Measurements from ENCODE around the gene CEP85L. TPM values are rescaled to one million over a fixed set of nuclear protein-coding genes. Genes with fewer than 3 reads are reported as not detected.

The CEP85L gene
- 14.6 and 21.8 TPM in 2 replicates for total RNA-seq

- Mint-ChIP-seq H3K4me3 (peak within 1 kb of the TSS; percentile 98), H3K4me1 (peaks cover 22% of the 10 kb centered on the region), H3K27me3 (no peaks in the 10 kb centered on the region), H3K27ac (peak within 1 kb of the TSS; percentile 93), H3K9me3 (no peaks in the 10 kb centered on the region), H3K36me3 (ENCODE audit: low read depth) (peaks cover 3% of the 10 kb centered on the region)
- ChIA-PET POLR2A (interaction anchor here (0.5 to 1.8 kb wide), 16 partner anchors 8 to 1050 kb away, joined by 3 to 46 read pairs (median 4); partner anchors contain the start of genes GOPC and MCM9), CTCF (interaction anchor here (0.9 to 1.1 kb wide), 3 partner anchors 58 to 86 kb away, joined by 3 read pairs; no protein-coding TSS in a partner anchor)
- peak; percentile 85 for DNase-seq
- peak; percentile 91 for ATAC-seq (ENCODE audit: low read depth)
- TF ChIP-seq, protein P1, sequence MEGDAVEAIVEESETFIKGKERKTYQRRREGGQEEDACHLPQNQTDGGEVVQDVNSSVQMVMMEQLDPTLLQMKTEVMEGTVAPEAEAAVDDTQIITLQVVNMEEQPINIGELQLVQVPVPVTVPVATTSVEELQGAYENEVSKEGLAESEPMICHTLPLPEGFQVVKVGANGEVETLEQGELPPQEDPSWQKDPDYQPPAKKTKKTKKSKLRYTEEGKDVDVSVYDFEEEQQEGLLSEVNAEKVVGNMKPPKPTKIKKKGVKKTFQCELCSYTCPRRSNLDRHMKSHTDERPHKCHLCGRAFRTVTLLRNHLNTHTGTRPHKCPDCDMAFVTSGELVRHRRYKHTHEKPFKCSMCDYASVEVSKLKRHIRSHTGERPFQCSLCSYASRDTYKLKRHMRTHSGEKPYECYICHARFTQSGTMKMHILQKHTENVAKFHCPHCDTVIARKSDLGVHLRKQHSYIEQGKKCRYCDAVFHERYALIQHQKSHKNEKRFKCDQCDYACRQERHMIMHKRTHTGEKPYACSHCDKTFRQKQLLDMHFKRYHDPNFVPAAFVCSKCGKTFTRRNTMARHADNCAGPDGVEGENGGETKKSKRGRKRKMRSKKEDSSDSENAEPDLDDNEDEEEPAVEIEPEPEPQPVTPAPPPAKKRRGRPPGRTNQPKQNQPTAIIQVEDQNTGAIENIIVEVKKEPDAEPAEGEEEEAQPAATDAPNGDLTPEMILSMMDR (IDR thresholded peaks at IDR 0.05), result no peak
- intact Hi-C loops (cut with micrococcal nuclease), result loop anchor here (1.0 to 5.0 kb wide), 9 partner anchors 9 to 1049 kb away; partner anchors contain the start of genes ASF1A, GOPC, MAN1A1 and MCM9
Observed at GRCh38 chr6:118651282-118652050, at the start of gene CEP85L. Gene CEP85L, minus strand, starts transcription at chr6:118651591. Its CDS starts 322 bp downstream, at chr6:118651269.

GRCh38 chr6:118700531-118700930 lies 49.1 kb upstream of the CEP85L start:
- Mint-ChIP-seq H3K36me3 (ENCODE audit: low read depth) (peaks cover 29% of the 10 kb centered on the region), H3K4me1 (peaks cover 65% of the 10 kb centered on the region), H3K9me3 (no peaks in the 10 kb centered on the region), H3K27ac (peak overlapping the region; percentile 56), H3K4me3 (no peak overlapping the region), H3K27me3 (no peaks in the 10 kb centered on the region)
- DNase-seq (no peak), ATAC-seq (ENCODE audit: low read depth) (no peak)
- intact Hi-C loops (cut with micrococcal nuclease), result no loop called here
- ChIA-PET POLR2A (no interaction called here), CTCF (interaction anchor here (0.6 kb wide), 1 partner anchor 76 kb away, joined by 3 read pairs; no protein-coding TSS in a partner anchor)
- TF ChIP-seq, protein P1 (IDR thresholded peaks at IDR 0.05), result no peak

- CTCF ChIA-PET, result interaction anchor here (0.6 to 1.8 kb wide), 8 partner anchors 11 to 199 kb away, joined by 3 to 5 read pairs (median 4); no protein-coding TSS in a partner anchor
- Mint-ChIP-seq H3K27ac (no peak overlapping the region), H3K4me1 (peaks cover 55% of the 10 kb centered on the region), H3K4me3 (no peak overlapping the region), H3K9me3 (no peaks in the 10 kb centered on the region), H3K36me3 (ENCODE audit: low read depth) (peaks cover 44% of the 10 kb centered on the region), H3K27me3 (no peaks in the 10 kb centered on the region)
- TF ChIP-seq, protein P1 (IDR thresholded peaks at IDR 0.05), result no peak
- DNase-seq (no peak), ATAC-seq (ENCODE audit: low read depth) (no peak)
- POLR2A ChIA-PET, result interaction anchor here (0.6 to 2.1 kb wide), 3 partner anchors 12 to 23 kb away, joined by 4 to 5 read pairs (median 4); no protein-coding TSS in a partner anchor
- intact Hi-C loops (cut with micrococcal nuclease), result loop anchor here (1.0 to 5.0 kb wide), 2 partner anchors 40 to 79 kb away; no protein-coding TSS in a partner anchor
Observed at GRCh38 chr6:118697554-118697953, 46.2 kb upstream of the CEP85L start.

DNA sequence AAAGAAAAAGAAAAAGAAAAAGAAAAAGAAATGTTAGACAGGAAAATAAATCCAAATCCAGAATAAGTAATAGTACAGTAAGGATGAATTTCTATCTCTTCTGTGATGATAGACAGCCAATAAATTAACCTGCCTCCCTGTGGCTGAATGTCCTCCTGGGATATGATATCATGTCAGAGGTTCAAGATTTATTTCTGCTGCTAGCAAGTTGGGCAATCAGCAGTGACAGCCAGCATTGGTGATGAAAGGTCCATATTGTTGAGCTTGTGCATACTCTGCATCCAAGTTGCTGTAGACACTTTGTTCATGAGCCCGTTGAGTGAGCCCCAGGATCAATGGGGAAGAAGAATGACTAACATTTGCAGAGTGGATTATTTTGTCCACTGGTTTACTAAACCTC lies 44.9 kb upstream of the CEP85L start:
- Mint-ChIP-seq H3K4me1 (peaks cover 51% of the 10 kb centered on the region), H3K27ac (no peak overlapping the region), H3K36me3 (ENCODE audit: low read depth) (peaks cover 41% of the 10 kb centered on the region), H3K4me3 (no peak overlapping the region), H3K9me3 (no peaks in the 10 kb centered on the region), H3K27me3 (no peaks in the 10 kb centered on the region)
- TF ChIP-seq, protein P1 (IDR thresholded peaks at IDR 0.05), result no peak
- ChIA-PET POLR2A (interaction anchor here (0.6 to 2.1 kb wide), 3 partner anchors 13 to 34 kb away, joined by 4 to 5 read pairs (median 5); no protein-coding TSS in a partner anchor), CTCF (no interaction called here)
- ATAC-seq (ENCODE audit: low read depth), result no peak
- intact Hi-C loops (cut with micrococcal nuclease), result loop anchor here (5.0 kb wide), 1 partner anchor 41 kb away; no protein-coding TSS in a partner anchor
- DNase-seq, result no peak

DNA sequence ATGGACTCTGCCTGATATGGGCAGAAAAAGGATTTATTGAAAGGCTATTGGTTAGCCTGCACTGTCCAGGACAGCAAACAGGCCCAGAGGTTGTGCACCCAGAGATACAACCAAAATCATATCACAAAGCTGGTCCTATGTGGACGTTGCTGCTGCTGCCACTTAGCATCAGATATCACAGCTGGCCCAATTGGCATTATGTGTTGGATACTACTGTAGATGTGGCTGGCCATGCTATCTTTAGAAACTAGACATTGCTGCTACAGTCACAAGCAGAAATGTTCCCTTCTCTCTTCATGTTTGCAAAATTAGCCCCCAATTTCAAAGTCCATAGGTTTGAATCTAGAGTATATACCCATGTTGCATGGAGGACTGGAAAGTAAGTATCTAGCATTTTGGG lies 42.2 kb upstream of the CEP85L start:
- ATAC-seq (ENCODE audit: low read depth), result no peak
- POLR2A ChIA-PET, result interaction anchor here (2.1 kb wide), 1 partner anchor 13 kb away, joined by 9 read pairs; no protein-coding TSS in a partner anchor
- Mint-ChIP-seq H3K4me1 (peaks cover 41% of the 10 kb centered on the region), H3K36me3 (ENCODE audit: low read depth) (peaks cover 42% of the 10 kb centered on the region), H3K9me3 (no peaks in the 10 kb centered on the region), H3K27ac (no peak overlapping the region), H3K27me3 (no peaks in the 10 kb centered on the region), H3K4me3 (no peak overlapping the region)
- intact Hi-C loops (cut with micrococcal nuclease), result no loop called here
- CTCF ChIA-PET, result no interaction called here
- TF ChIP-seq, protein P1 (IDR thresholded peaks at IDR 0.05), result no peak
- no peak for DNase-seq

All from activated B cell treated with CpG ODN at 0.5 μM for 24 hours (primary cell).